Suppressor macrophage treated with lipopolysaccharide for 4 hours (primary cell): ENCODE data around the gene DOK1.
"Not testable (repeated sequence)": the region's sequence is repeated elsewhere in the genome, so short reads cannot be mapped to it uniquely, and the experiment has no call there.

ENCODE experiments used
- DNase-seq: peaks from one replicate; pipeline ENCODE4 v3.0.0-alpha.2; 2020

Gene DOK1

DNA sequence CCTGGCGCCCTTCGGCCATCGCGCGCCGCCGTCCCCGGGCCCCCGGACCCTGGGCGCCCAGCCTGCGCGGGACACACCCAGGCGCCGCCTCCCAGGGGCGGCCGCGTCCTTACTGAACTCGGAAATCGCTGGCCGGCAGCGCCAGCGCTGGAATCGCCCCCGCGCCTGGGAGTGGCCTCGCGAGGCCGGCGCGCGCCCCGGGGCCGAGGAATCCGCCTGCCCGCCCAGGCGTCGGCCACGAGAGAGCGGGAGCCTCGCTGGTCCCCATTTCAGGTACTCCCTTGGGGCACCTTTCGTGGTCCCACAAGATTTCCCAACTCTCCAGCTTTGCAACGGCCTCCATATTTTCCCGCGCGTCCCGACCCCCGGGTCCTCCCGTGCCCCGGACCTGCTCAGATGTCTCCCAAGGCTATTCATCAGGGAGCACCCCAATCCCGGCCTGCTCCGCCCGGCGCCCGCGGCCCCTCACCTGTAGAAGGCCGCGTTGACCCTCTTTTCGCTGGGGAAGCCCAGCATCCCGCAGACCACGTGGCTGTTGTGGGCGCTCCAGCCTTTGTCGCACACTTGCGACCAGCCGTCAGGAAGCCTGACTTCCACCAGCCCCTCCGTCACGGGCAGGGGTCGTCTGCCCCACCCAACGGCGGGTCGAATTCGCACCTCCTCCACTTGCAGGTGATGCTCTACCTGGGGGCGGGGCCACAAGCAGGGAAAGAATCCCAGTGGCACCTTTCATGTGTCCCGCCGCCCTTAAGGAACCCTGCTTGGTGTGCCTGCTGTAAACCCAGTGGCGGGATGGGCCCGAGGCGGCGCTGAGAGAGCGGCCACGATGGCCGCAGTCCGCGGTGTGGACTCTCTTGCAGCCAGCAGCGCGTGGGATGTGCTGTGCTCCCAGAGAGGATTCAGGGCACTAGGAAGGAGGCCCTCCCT is 5.4 kb upstream of the DOK1 start:
- DNase-seq: peak; percentile 78

- no peak for DNase-seq
These were observed 4.3 kb upstream of the DOK1 start for GRCh38 chr2:74550231-74550630.

GRCh38 chr2:74551530-74551929 is 3.0 kb upstream of the DOK1 start:
- DNase-seq: no peak

GRCh38 chr2:74551942-74552913 is 2.3 kb upstream of the DOK1 start:
- DNase-seq: no peak

DNA sequence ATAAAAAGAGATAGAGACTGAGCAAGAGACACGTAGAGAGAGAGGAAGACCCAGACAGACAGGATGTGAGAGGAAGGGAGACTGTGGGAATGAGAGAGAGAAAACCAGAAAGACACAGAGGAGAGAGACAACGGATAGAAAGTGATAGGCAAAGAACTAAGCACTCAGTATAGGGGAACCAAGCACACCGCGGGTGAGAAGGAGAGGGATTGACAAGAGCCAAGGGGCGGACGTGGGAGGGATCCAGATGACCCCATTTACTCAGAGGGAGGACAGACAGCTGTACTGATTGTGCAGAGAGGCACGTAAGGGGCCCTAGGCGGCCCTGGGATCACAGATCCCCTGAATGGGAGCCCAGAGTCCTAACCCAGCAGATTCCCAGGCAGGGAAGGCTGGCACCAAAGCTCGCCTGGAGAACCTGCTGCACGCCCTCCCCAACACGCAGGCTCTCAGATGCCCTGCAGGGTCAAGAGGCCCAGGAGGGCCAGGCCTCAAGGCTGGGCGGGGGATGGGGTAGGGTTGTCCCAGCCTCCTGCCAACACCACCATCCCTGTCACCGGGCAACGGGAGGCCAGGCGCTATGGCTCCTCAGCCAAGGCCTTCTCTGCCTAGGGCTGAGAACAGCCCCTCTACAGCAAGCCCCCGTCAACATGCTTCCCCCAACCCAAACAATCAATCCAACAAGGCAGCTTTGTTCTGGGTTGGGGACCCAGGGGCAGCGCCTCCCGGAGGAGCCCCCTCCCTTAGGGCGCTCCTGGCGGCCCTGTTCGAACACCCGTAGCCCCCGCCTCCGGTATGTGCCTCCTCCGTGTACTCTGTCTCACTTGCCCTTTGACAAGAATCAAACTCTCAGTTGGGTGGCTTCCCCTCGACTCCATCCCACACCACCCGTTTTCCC is 1.4 kb upstream of the DOK1 start:
- no peak for DNase-seq

GRCh38 chr2:74554820-74555531 is 456 bp downstream of the DOK1 start:
- DNase-seq: peak; percentile 44

- DNase-seq: peak; percentile 60
These were observed 1.1 kb downstream of the DOK1 start for GRCh38 chr2:74555610-74556103.

GRCh38 chr2:74556159-74556558 is 1.6 kb downstream of the DOK1 start:
- DNase-seq: no peak

GRCh38 chr2:74556831-74557370 is 2.4 kb downstream of the DOK1 start:
- DNase-seq: no peak

- DNase-seq: no peak
These were observed 4.0 kb downstream of the DOK1 start for GRCh38 chr2:74558284-74559230.

GRCh38 chr2:74559912-74560311 is 5.4 kb downstream of the DOK1 start:
- DNase-seq: no peak

- no peak for DNase-seq
These were observed 6.1 kb downstream of the DOK1 start for GRCh38 chr2:74560591-74560990.

DNA sequence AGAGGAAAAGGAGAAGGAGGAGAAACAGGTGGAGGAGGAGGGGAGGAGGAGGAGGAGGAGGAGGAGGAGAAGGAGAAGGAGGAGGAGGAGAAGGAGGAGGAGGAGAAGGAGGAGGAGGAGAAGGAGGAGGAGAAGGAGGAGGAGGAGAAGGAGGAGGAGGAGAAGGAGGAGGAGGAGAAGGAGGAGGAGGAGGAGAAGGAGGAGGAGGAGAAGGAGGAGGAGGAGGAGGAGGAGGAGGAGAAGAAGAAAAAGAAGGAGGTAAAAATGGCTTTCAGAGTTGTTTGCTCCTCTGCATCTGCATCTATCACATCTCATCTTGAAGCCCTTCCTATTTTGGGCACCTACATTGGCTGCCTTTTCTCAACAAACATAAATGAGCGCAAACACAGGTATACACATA is 6.5 kb downstream of the DOK1 start:
- DNase-seq: not testable (repeated sequence)

DNA sequence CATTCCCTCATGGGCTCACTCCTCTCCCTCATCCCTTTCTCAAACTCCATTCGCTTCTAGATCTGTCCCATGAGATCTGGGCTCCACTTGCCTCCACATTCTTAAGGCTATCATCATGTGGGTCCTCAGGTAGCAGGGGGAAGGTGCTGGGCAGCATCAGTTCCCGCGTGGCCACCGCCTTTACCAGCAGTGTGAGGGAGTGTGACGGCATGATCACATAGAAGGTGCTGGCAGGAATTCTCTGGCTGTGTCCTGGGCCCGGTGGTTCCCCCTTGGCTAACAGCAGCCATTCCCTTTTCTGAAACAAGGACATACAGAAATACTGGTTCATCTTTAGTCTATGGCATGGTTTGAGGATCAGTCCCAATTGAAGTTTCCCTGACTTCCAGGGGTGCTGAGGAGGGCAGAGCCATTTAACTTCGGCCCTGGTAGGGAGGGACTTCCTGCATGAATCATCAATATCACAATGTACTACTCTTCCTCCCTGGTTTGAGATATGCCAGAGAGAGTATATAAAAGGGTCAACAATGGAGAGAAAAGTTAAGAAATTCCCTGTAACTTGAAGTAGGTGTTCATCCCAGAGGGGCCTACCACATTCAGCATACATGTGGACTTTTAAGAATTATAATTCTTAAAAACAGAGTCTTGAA is 7.7 kb downstream of the DOK1 start:
- DNase-seq: no peak

DNA sequence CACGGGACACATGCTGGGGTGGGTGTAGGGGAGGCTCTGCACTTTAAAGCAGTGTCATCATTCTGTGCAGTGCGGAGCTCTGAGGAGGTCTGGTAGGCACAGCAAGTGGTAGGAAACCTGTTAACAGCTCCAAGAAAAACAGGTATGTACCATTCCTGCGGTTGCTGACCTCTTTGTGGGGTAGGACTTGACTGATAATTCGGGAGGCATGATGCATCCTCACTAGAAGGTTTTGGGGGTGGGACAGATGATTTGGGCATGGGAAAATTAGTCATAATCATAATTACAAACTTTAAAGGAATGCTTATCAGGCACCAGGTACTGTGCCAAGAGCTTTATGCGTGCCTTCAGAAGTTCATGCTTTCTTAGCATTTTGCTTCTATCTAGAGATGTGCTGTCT is 9.7 kb downstream of the DOK1 start:
- no peak for DNase-seq

DNA sequence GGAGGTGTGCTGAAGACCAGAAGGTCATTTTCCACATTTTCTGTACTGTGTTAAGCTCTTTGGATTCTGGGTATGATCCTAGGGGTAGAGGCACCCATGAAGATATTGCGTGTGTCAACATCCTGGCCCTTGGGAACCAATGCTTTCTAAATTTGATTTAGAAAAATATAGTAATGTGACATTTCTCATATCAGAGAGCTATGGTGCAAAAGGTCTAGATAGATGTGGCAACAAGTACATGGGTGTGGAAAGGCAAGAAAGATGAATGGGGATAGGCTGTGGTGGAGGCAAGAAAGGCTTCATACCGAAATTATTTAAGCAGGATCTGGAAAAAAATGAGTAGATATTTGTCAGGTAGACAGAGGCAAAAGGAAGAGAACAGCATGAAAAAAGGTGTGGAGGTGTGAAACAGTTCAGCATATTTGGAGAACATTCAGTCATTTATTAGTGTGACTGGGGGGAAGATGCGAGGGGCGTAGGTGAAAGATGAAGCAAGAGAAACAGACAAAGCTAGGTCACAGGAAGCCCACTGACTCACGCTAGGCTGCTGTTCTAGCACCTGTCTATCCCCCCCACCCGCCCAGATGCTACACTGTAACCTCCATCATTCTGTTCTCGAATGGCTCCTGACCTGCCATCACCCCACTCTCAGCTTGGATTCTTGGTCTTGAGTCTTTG is 11.7 kb downstream of the DOK1 start:
- DNase-seq: no peak

GRCh38 chr2:74566754-74567085 is 12.2 kb downstream of the DOK1 start:
- peak; percentile 82 for DNase-seq

GRCh38 chr2:74567881-74568280 is 13.4 kb downstream of the DOK1 start:
- peak; percentile 69 for DNase-seq

- DNase-seq: no peak
These were observed 15.2 kb downstream of the DOK1 start for GRCh38 chr2:74569686-74570085.
